GM18907 (cell line): Measurements from ENCODE around the gene ASB18.
"Not testable (repeated sequence)": the region's sequence is repeated elsewhere in the genome, so short reads cannot be mapped to it uniquely, and the experiment has no call there.

Experiments used
- ATAC-seq: cut with Tn5 transposase; IDR thresholded peaks from one replicate; pipeline ENCODE4 v1.9.1; 2021; ENCODE audit warnings: mild to moderate bottlenecking, moderate library complexity; ENCODE audit not compliant: unreplicated experiment

Gene ASB18

GRCh38 chr2:236286873-236287545 is 22.8 kb upstream of the ASB18 start:
- ATAC-seq = no peak

DNA sequence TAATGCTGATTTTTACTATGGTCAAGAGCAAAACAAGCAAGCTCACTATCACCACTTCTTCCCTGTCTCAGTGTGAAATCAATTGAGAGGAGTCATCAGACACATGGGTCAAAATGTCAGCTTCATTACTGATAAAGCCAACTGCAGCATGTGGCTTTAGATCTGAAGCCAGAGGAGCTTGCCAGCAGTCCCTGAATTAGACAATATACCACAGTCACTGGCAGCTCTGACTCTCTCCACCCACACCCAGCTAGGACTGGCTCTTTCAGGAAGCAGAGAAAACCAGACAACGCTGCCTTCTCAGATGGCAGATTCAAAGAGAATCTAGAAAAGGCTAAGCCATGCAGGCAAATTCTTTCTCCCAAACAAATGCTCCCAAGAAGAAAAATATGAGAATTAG is 20.0 kb upstream of the ASB18 start:
- ATAC-seq = no peak

DNA sequence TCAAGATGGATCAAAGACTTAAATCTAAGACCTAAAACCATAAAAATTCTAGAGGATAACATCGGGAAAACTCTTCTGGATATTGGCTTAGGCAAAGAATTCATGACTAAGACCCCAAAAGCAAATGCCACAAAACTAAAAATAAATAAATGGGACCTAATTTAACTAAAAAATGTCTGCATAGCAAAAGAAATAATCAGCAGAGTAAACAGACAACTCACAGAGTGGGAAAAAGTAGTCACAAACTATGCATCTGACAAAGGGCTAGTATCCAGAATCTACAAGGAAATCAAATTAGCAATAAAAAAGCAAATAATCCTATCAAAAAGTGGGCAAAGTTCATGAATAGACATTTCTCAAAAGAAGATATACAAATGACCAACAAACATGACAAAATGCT is 18.2 kb upstream of the ASB18 start:
- ATAC-seq = no peak

- no peak for ATAC-seq
Observed at GRCh38 chr2:236281423-236281822, 17.2 kb upstream of the ASB18 start.

DNA sequence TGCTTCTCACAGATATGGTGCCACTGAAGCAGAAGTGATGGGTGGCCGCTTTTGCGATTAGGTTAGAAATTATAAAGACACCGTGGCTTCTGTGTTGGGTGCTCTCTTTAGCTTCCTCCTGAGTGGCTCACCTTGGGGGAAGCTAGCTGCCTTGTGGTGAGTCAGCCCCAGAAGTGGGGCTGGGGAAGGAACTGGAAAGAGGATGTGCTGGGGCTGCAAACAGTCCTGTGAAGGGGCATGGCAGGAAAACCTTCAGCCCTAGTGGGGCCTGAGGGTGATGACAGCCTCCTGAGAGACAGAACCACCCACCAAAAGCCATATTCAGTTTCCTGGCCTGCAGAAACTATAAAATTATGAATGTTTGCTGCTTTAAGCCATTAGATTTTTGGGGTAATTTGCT is 8.9 kb upstream of the ASB18 start:
- ATAC-seq = no peak

DNA sequence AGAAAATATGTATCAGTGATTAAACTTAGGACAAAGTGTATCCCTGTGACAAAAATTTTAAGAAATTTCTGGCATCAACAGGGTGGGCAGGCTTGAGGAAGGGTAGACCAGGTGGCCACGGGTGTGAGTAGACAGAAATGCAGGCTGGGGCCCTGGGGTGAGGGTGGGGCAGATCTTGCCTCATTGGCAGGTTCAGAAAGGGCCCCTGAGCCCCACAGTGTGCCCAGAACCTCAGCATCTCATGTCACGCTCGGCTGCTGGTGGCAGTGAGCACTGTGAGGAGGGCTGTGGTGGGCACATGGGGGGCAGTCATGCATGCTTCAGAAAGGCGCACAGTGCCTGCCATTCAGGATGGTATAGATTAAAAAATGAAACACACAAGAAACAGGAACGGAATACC is 7.6 kb upstream of the ASB18 start:
- no peak for ATAC-seq

DNA sequence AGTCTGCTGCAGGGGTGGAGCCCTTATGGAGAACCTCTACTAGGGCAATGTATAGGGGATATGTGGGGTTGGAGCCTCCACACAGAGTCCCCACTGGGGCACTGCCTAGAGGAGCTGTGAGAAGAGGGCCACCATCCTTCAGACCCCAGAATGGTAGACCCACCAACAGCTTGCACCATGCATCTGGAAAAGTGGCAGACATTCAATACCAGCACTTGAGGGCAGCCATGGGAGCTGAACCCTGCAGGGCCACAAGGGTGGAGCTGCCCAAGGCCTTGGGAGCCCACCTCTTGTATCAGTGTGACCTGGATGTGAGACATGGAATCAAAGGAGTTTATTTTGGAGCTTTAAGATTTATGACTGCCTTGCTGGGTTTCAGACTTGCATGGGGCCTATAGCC is 5.7 kb upstream of the ASB18 start:
- ATAC-seq = not testable (repeated sequence)

GRCh38 chr2:236265675-236266074 is 1.5 kb upstream of the ASB18 start:
- no peak for ATAC-seq

GRCh38 chr2:236262238-236262637 is 2.0 kb downstream of the ASB18 start:
- ATAC-seq = no peak

- ATAC-seq = no peak
Observed at GRCh38 chr2:236261452-236261851, 2.8 kb downstream of the ASB18 start.

DNA sequence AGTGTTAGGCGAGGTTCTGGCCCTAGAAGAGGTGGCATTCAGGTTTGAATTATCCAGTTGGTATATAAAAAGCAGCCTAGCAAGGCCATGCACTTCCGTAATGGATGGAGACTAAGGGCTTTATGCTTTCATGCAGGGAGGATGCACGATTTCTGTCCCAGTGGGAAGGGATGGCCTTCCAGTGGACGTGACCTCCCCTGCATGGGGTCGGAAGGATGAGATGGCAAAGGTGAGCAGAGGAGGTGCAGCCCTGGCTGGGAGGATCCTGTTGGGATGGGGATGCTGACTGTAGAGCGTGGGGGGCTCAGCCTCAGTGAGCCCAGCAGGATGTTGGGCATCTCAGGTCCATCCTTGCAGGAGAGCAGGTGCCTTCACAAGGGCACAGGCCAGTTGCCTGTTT is 4.8 kb downstream of the ASB18 start:
- no peak for ATAC-seq

- no peak for ATAC-seq
Observed at GRCh38 chr2:236257575-236257974, 6.6 kb downstream of the ASB18 start.

DNA sequence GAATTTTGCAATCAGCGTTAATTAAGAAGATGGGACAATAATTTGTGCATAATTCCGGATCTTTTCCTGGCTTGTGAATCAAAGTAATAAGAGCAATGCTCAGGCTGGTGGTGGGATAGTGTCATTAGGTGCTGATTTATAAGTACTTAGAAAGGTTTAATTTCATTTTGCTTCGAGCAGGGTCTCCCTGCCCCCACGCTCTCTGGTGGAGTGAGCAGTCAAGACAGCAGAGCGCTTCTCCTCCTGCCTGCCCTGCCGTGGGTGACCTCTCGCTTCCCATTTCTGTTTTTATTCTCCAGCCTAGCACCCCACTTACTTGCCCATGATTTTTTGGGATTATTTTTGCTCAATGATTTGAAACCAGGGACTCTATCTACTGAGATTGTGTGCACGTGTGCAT is 7.1 kb downstream of the ASB18 start:
- ATAC-seq = no peak

GRCh38 chr2:236256366-236256985 is 7.7 kb downstream of the ASB18 start:
- no peak for ATAC-seq

DNA sequence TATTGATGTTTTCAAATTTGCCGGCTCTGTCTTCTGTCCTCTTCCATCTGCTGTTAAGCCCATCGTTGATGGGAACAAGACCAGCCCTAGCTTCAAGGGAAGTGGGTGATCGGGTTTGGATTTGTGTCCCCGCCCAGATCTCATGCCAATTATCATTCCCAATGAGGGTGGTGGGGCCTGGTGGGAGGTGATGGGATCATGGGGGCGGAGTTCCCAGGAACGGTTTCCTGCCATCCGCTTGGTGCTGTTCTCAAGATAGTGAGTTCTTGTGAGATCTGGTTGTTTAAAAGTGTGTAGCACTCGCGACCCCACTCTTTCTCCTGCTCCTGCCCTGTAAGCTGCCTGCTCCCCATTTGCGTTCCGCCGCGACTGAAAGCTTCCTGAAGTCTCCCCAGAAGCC is 9.5 kb downstream of the ASB18 start:
- ATAC-seq = no peak

DNA sequence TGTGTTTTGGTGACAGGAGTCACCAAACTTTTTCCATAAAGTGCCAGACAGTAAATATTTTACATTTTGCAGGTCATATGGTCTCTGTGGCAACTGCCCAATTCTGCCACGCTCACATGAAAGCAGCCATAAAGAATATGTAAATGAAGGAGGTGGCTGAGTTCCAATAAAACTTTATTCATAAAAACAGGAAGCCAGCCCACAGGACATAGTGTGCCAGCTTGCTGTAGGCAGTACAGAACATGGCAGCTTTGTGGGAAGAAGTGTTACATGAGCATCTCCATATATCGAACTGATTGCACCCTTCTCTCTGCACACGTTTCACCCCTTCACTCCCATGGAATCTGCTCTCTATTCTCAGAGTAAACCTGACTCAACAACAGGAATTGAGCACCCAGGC is 10.2 kb downstream of the ASB18 start:
- no peak for ATAC-seq

DNA sequence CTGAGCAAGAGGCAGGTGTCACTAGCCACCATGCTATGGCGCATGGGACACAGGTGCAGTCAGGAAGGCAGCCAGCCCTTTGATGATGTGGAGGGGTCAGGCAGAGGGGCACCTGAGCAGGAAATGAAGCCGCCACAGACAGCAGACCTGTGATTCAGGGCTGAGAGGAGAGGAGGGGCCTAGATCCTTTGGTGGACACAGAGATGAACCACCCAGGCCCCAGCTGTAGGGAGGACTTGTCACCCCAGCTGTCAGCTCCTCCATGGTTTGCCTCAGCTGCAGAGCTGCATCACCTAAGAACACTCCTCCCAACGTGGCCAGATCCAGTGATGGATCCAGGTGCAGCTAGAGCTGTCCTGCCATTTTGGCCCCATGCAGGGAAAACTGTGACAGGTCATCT is 11.6 kb downstream of the ASB18 start:
- no peak for ATAC-seq

DNA sequence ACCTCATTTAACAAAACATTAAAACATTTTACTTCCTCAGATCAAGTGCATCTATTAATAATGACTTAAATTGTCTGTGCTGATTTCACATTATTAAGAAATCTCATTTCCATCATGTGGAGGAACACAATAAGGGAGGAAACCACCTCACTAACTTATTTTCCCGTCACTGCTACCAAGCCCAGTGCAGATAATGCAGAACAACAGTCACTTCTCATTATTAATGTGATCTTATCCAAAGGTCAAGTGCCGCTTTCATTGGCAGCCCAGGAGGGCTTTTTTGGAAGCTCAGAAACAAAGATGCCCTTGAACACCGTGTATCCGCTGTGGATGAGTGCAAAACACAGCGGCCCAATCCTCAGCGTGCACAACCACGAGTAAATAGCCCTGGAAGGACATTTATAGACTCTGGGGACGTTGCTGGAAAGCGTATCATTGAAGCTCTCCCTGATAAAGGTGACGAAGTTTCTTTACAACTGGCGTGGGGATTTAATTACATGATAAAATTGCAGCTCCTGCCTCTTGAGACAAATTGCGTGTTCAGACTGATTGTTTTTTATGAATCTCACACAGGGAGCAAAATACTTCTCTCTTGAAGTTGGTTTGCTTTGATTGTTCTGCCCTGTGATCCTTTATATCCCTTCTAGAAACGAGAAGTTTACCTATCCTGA is 13.2 kb downstream of the ASB18 start:
- no peak for ATAC-seq

DNA sequence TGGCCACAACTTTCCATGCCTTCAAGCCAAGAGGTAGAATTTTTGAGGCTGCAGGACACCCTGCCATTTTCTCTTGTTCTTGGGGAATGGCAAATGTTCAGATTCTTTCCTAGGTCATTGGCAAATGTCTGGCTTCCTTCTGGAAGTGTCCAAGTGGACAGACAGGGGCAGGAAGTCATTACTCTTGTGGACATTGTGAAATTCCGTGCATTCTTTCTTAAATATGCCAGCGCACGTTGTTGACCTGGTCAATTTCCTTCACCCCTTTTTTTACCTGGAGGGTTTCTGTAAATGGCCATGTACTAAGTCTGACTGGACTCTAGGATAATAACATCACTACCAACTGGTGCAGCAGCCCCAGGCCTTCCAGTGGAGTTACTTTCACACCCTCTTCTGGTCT is 13.9 kb downstream of the ASB18 start:
- no peak for ATAC-seq

- ATAC-seq = no peak
Observed at GRCh38 chr2:236249066-236249465, 15.1 kb downstream of the ASB18 start.

DNA sequence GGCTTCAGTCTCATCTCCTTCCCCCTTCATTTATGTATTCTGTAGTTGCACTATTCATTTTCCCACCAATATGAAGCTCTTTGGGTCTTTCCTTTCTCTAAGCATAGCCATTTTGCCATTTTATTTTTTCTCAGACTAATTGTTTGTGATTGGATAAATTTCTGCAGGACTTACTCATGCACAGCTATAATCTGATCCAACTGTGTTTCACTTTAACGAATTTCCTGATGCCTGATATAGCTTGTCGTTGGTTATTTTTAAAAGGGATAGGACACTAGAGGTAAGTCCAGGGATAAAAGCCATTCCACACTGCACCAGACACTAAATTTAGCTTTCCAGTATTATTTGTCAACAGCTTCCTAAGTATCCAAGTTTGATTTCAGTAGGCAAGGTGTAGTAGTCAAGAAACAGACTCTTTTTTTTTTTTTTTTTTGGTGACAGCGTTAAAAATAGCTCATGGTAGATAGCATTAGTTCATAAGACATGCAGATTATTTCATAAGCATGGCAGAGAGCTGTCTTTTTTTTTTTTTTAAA is 17.4 kb downstream of the ASB18 start:
- ATAC-seq = no peak

- no peak for ATAC-seq
Observed at GRCh38 chr2:236244256-236244655, 19.9 kb downstream of the ASB18 start.
